Left colon (tissue), 2 donors: ENCODE data around the gene RGR. TPM values are rescaled to one million over a fixed set of nuclear protein-coding genes. Genes with fewer than 3 reads are reported as not detected.

Experiments used
- ATAC-seq: fragments of 200-7000 bp; cut with Tn5 transposase; one replicate; pipeline ENCODE4 v1.9.1; 2020; ENCODE audit warnings: mild to moderate bottlenecking, moderate library complexity
- DNase-seq, 2 donors: peaks; one replicate each; pipeline ENCODE4 v3.0.0-alpha.2; 2020
- intact Hi-C, 2 donors: fragments of 100-400 bp; cut with DNase I in 1 of 2; cut with micrococcal nuclease in 1 of 2; formaldehyde crosslinking; loops; one replicate each; pipeline versions ENCODE4 v1.11.2 to v1.14.0; 2022; cut with DNase I, micrococcal nuclease
- long read RNA-seq: library from polyadenylated mRNA; unstranded; transcript quantifications from one replicate; pipeline ENCODE4 v2.0.0, GENCODE V29; 2021
- total RNA-seq, 2 donors: library from RNA; stranded (reverse); fragmentation: NEBNext Ultra II Directional; extraction: Animal tissue kit (Norgen Biotek cat#: 25700); gene quantifications; one replicate each; pipeline ENCODE4 v1.2.1, GENCODE V29; 2021
- donor health status: DM: no; HTN: no; CAD: no.
- donor health status: DM: yes; HTN: yes; CAD: no.

Gene RGR, protein sequence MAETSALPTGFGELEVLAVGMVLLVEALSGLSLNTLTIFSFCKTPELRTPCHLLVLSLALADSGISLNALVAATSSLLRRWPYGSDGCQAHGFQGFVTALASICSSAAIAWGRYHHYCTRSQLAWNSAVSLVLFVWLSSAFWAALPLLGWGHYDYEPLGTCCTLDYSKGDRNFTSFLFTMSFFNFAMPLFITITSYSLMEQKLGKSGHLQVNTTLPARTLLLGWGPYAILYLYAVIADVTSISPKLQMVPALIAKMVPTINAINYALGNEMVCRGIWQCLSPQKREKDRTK
- total RNA-seq = under 1 TPM in 1 of 2 donors, not detected in 1; 0.39 TPM
- long read RNA-seq = 0 reads

- DNase-seq = no peak
- ATAC-seq = no peak
Observed at GRCh38 chr10:84244651-84245270, at the start of gene RGR. Gene RGR (plus strand): TSS chr10:84245053. CDS start chr10:84245091, 38 bp downstream.

DNA sequence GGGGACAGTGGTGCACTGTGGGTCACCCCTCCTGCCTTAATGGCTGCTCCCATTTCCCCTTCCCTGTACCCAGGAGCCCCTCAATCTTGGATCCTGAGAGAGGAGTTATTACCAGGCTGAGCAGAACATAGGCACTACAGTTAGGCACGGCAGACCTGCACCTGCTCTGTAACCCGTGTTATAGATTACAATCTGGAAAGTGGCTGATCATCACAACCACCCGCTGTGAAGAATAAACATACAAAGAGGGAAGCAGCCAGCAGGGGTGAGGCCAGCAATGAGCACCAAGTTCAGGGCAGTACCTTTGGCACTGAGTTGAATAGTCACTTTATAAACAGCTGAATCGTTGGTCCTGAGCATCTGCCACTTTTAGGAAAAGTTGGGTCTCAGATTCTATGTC lies 48.8 kb upstream of the RGR start:
- ATAC-seq (peak; percentile 56), DNase-seq (peak; percentile 71 to 77)
- intact Hi-C loops = no loop called here

More at GRCh38 chr10:84244651-84245270, at the start of gene RGR:
- intact Hi-C loops = no loop called here

DNA sequence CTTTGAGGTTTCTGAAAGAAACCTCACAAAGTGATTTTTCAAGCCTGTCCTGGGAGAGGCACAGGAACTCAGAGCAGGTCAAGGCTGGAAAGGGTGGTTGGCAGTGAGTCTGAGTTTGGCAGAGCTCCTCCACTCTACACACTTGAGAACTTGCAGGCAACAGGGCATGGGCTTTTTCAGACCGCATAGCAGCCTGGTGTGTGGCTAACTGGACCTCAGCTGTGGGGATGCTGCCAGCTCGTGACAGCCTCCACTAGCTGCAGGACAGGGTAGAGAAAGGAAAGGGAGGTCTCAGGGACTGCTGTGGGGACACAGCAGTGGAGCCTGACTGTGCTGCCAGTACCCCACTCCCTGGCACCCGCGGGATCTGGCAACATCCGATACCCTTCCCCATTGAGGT lies 47.9 kb upstream of the RGR start:
- ATAC-seq = no peak
- no peak for DNase-seq
- intact Hi-C loops = no loop called here

- intact Hi-C loops = no loop called here
- ATAC-seq (no peak), DNase-seq (no peak)
Observed at GRCh38 chr10:84197643-84198042, 47.2 kb upstream of the RGR start.

DNA sequence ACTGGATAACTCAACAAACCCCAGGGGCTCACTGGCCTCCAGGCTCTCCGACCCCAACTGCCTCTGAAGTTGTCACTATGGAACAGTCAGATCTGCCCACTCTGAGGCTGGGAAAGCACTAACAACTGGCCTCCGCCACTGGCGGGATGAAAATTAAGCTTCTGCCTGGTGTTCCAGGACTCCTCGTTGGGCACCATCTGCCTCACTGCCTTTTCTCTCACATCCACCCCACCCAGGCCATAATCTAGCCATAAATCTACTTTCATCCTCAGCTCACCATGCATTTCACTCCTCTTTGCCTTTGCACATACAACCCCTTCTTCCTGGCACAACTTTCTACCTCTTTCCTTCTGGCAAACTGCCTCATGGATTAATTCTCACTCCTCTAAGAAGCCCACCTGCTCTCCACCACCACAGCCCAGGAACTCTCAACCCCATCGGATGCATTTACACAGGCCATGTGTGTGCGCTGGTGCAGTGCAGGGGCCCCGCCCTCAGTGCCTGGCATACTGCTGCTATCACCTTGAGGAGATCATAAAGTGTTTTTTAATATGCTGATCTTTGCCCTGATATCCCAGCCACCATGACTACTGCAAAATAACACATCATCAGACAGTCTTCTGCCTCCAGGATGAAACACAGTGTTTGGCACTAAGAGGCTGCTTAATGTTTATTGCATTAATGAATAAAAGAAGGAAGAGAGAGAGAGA lies 46.5 kb upstream of the RGR start:
- intact Hi-C loops = no loop called here
- peak; percentile 84 to 85 for DNase-seq
- ATAC-seq = peak; percentile 69

DNA sequence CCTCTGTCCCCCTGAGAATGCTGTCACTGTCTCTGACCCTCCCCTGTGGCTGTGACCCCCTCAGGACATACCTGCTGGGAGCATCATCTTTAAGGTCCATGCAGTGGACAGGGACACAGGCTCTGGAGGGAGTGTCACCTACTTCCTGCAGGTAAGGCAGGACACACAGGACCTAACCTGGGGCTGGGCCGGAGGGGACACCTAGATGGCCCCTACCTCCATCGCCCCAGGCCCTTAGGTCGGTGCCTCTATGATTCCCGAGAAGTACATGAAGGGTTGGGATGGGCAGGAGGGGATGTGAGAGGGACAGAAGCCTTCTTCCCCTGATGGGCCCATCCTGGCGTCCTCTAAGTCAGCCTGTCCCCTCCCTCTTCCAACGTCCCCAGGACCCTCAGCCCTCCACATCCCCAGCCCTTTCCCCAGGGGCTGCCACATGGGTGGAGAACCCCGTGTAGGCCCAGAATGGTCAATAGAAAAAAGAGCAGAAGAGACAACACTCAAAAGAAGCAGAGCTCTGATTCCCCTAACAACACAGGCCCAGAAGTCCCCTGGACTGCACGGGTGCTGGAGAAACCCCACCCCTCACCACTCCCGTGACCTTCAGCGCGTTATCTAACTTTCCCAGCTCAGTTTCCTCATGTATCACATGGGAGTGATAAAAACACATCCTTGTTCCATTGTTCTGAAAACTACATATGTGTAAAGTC lies 44.2 kb upstream of the RGR start:
- ATAC-seq = peak; percentile 64
- DNase-seq = peak; percentile 74 to 84
- intact Hi-C loops = no loop called here

DNA sequence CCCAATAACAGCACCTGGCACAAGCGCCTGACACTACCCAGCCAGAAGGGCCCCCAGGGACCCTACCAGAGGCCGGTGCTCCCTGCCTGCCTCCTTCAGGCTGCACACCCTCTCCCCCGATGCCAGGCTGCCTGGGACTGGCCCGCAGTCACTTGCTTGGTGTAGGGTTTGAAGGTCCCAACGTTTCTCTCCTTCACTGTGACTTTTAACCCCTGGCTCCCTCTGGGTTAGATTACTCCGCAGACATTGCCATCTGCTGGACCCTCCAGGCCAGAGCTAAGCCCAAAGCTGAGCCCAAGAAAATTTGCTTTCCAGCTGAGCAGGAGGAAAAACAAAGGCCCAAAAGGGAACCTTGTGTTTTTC lies 43.6 kb upstream of the RGR start:
- DNase-seq (no peak), ATAC-seq (peak; percentile 18)
- intact Hi-C loops = no loop called here

DNA sequence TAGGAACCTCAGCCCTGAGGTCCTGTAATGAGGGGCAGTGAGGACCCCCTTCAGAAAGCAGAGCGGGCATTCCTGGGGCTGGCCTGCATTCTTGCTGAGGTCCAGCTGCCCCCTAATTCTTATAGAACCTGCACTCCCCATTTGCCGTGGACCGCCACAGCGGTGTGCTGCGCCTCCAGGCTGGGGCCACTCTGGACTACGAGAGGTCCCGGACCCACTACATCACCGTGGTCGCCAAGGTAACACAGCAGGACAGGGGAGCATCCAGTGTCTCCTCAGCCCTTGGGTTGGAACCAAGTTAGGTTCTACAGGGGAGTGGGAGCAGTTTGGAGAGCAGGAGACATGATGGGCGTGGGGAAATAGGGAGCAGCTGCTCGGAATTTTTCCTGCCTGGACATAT lies 43.2 kb upstream of the RGR start:
- intact Hi-C loops = no loop called here
- ATAC-seq (no peak), DNase-seq (no peak)

GRCh38 chr10:84202349-84202748 lies 42.5 kb upstream of the RGR start:
- DNase-seq = no peak
- intact Hi-C loops = no loop called here
- no peak for ATAC-seq

- DNase-seq (no peak), ATAC-seq (peak; percentile 26)
- intact Hi-C loops = loop anchor here in 1 of 2 donors (2.0 kb wide), 1 partner anchor 55 kb away; no protein-coding TSS in a partner anchor
Observed at GRCh38 chr10:84204122-84204521, 40.7 kb upstream of the RGR start.

GRCh38 chr10:84204610-84205009 lies 40.2 kb upstream of the RGR start:
- intact Hi-C loops = loop anchor here in 1 of 2 donors (2.0 kb wide), 1 partner anchor 56 kb away; no protein-coding TSS in a partner anchor
- no peak for ATAC-seq

DNA sequence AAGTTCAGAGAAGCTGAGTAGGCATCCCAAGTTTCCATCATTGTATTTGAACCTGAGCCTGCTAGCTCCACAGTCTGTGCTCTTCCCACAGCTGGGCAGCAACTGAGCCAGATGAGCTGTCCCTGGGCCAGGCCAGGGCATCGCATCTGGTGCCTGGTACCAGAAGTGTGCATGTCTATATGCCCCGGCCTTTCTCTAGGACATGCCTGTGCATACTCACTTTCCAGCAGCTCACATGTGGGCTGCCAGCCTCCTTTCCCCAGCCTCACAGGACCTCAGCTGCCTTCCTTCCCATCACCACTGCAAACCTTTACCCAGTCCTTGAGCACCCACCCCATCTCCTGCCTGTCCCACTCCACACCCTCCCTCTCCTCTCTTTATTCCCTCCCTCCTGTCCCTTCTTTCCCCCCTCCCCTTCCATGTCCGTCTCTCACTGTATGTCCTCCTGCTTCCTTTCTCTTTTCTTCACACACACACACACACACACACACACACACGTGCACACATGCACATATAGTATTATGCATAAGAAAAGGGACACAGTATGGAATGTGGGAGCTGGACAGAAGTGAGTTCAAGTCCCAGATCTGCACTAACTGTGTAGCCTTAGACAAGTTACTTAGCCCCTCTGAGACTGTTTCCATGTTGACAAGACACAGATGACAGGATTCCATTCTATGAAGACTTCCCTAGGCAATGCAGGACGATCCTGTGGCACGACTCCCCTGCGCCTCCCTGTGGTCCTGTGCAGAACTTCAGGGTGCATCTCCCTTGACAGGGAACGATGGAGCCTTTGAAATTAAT lies 39.6 kb upstream of the RGR start:
- ATAC-seq (peak; percentile 60), DNase-seq (peak in 1 of 2 donors; percentile 79)
- intact Hi-C loops = loop anchor here in 1 of 2 donors (2.0 kb wide), 1 partner anchor 56 kb away; no protein-coding TSS in a partner anchor

More at GRCh38 chr10:84204610-84205009, 40.2 kb upstream of the RGR start:
- DNase-seq = no peak

DNA sequence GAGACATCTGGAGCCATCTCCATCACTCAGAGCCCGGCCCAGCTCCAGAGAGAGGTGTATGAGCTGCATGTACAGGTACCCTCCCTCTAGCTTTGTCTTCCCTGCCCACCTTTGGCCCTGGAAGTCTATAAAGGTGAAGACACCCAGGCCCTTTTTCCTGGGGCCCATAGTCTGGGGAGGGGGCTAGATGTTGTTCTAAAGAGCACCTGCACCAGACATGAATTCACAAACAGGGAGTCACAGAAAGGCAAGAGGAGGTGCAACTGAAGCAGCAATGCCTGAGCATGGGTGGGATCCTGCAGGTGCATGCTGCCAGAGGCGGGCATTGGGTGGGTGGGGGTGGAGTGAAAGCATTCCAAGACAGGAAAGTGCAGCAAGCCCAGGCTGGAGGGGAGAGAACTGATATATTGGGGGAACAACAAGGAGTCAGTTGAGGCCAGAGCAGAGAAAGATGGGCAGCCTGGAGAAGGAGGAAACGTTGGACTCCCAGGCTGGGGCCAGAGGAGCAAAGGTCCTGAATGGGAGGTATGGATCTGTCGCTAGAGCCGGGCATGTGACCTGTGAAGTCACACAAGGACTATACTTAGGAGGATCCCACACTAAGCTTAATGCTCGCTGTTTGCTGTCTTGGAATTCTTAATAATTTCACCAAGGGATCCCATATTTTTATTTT lies 38.9 kb upstream of the RGR start:
- intact Hi-C loops = loop anchor here in 1 of 2 donors (2.0 kb wide), 1 partner anchor 57 kb away; no protein-coding TSS in a partner anchor
- ATAC-seq (peak; percentile 64), DNase-seq (no peak)

DNA sequence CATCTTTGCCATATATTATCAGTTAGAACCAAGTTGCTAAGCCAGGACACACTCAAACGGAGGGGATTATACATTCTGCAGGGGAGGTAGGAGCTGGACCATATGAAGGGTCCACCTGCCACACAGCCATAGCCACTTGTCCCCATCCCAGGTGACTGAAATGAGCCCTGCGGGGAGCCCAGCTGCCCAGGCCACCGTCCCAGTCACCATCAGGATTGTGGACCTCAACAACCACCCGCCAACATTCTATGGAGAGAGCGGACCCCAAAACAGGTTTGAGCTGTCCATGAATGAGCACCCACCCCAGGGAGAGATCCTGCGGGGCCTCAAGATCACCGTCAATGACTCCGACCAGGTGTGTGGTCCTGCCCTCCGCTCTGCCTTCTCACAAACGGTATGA lies 36.8 kb upstream of the RGR start:
- DNase-seq (no peak), ATAC-seq (no peak)
- intact Hi-C loops = no loop called here

DNA sequence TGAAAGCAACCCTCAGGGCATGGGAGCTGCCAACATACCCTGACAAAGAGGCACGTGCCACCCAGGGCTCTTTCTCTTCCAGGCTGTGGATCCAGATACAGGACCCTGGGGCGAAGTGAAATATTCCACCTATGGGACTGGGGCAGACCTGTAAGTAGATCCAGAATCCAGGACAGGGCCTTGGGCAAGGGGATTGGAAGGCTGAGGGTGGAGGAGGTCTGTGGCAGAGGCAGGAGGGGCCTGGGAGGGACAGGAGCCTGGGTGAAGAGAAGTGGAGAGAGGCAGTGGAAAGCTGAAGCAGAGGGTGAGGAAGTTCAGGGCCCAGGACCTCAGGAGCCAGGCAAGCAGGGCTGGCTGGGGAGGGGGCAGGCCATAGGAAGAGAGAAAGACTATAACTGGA lies 33.3 kb upstream of the RGR start:
- DNase-seq (no peak), ATAC-seq (no peak)
- intact Hi-C loops = no loop called here

- intact Hi-C loops = no loop called here
- ATAC-seq (peak; percentile 61), DNase-seq (no peak)
Observed at GRCh38 chr10:84212014-84212413, 32.8 kb upstream of the RGR start.

- DNase-seq (no peak), ATAC-seq (no peak)
- intact Hi-C loops = no loop called here
Observed at GRCh38 chr10:84213076-84213475, 31.8 kb upstream of the RGR start.

DNA sequence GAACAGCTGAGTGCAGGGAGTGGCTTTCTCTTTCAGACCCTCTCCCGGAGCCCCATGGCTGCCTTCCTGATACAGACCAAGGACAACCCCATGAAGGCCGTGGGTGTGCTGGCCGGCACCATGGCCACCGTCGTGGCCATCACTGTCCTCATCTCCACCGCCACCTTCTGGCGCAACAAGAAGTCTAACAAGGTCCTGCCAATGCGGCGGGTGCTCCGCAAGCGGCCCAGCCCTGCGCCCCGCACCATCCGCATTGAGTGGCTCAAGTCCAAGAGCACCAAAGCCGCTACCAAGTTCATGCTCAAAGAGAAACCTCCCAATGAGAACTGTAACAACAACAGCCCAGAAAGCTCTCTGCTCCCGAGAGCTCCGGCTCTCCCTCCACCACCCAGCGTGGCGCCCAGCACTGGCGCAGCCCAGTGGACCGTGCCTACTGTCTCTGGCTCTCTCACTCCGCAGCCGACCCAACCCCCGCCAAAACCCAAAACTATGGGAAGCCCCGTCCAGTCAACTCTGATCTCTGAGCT lies 30.7 kb upstream of the RGR start:
- peak; percentile 15 for ATAC-seq
- intact Hi-C loops = no loop called here
- no peak for DNase-seq
